ENCODE results near the gene MEGF10. TPM values are rescaled to one million over a fixed set of nuclear protein-coding genes. Genes with fewer than 3 reads are reported as not detected.

Gene MEGF10
- total RNA-seq, 1 experiment from 2014 or later = not detected

GRCh38 chr5:127326431-127326830 is 35.8 kb downstream of the MEGF10 start:
- Histone ChIP-seq H3K27me3 (ENCODE audit: low read length) (no peaks in the 10 kb centered on the region), H3K4me2 (ENCODE audit: low read depth, low read length, poor library complexity, severe bottlenecking) (no peak overlapping the region), H4K20me1 (ENCODE audit: insufficient read depth, low read depth, low read length) (no peaks in the 10 kb centered on the region), H3K9me3 (ENCODE audit: low read length) (no peaks in the 10 kb centered on the region), H3K79me2 (ENCODE audit: low read length) (no peaks in the 10 kb centered on the region), H3K4me1 (ENCODE audit: low read length) (no peaks in the 10 kb centered on the region), H2AFZ (ENCODE audit: low read length) (no peak overlapping the region), H3K4me3 (ENCODE audit: low read length) (no peak overlapping the region), H3K36me3 (ENCODE audit: insufficient read depth, low read length) (no peaks in the 10 kb centered on the region), H3K9me2 (replicated peaks; ENCODE audit: insufficient read depth, low read length) (no peaks in the 10 kb centered on the region), H3K9ac (ENCODE audit: low read length) (no peak overlapping the region), H3K27ac (ENCODE audit: low read length) (no peak overlapping the region)
- DNase-seq = no peak

GRCh38 chr5:127326976-127327755 is 36.6 kb downstream of the MEGF10 start:
- no peak overlapping the region for H3K4me3 ChIP-seq (ENCODE audit: low read length)
- DNase-seq = no peak
- no peaks in the 10 kb centered on the region for H4K20me1 ChIP-seq (ENCODE audit: insufficient read depth, low read depth, low read length)
- no peak overlapping the region for H3K4me2 ChIP-seq (ENCODE audit: low read depth, low read length, poor library complexity, severe bottlenecking)
- H3K36me3 ChIP-seq (ENCODE audit: insufficient read depth, low read length) = no peaks in the 10 kb centered on the region
- no peak overlapping the region for H3K27ac ChIP-seq (ENCODE audit: low read length)
- H3K79me2 ChIP-seq (ENCODE audit: low read length) = no peaks in the 10 kb centered on the region
- no peak overlapping the region for H3K9ac ChIP-seq (ENCODE audit: low read length)
- H3K9me3 ChIP-seq (ENCODE audit: low read length) = no peaks in the 10 kb centered on the region
- no peaks in the 10 kb centered on the region for H3K9me2 ChIP-seq (replicated peaks; ENCODE audit: insufficient read depth, low read length)
- H3K27me3 ChIP-seq (ENCODE audit: low read length) = no peaks in the 10 kb centered on the region
- no peak overlapping the region for H2AFZ ChIP-seq (ENCODE audit: low read length)
- H3K4me1 ChIP-seq (ENCODE audit: low read length) = no peaks in the 10 kb centered on the region

GRCh38 chr5:127330116-127330515 is 39.5 kb downstream of the MEGF10 start:
- no peaks in the 10 kb centered on the region for H3K9me3 ChIP-seq (ENCODE audit: low read length)
- H3K9ac ChIP-seq (ENCODE audit: low read length) = no peak overlapping the region
- H2AFZ ChIP-seq (ENCODE audit: low read length) = no peak overlapping the region
- H3K9me2 ChIP-seq (replicated peaks; ENCODE audit: insufficient read depth, low read length) = no peaks in the 10 kb centered on the region
- no peak overlapping the region for H3K27ac ChIP-seq (ENCODE audit: low read length)
- no peaks in the 10 kb centered on the region for H4K20me1 ChIP-seq (ENCODE audit: insufficient read depth, low read depth, low read length)
- H3K4me3 ChIP-seq (ENCODE audit: low read length) = no peak overlapping the region
- no peaks in the 10 kb centered on the region for H3K4me1 ChIP-seq (ENCODE audit: low read length)
- no peaks in the 10 kb centered on the region for H3K27me3 ChIP-seq (ENCODE audit: low read length)
- H3K36me3 ChIP-seq (ENCODE audit: insufficient read depth, low read length) = no peaks in the 10 kb centered on the region
- no peaks in the 10 kb centered on the region for H3K79me2 ChIP-seq (ENCODE audit: low read length)
- H3K4me2 ChIP-seq (ENCODE audit: low read depth, low read length, poor library complexity, severe bottlenecking) = no peak overlapping the region
- DNase-seq = no peak

GRCh38 chr5:127331890-127332649 is 41.5 kb downstream of the MEGF10 start:
- no peak overlapping the region for H2AFZ ChIP-seq (ENCODE audit: low read length)
- no peak overlapping the region for H3K4me2 ChIP-seq (ENCODE audit: low read depth, low read length, poor library complexity, severe bottlenecking)
- H3K9me2 ChIP-seq (replicated peaks; ENCODE audit: insufficient read depth, low read length) = no peaks in the 10 kb centered on the region
- no peak for DNase-seq
- H3K4me1 ChIP-seq (ENCODE audit: low read length) = no peaks in the 10 kb centered on the region
- no peak overlapping the region for H3K4me3 ChIP-seq (ENCODE audit: low read length)
- no peaks in the 10 kb centered on the region for H3K79me2 ChIP-seq (ENCODE audit: low read length)
- no peak overlapping the region for H3K9ac ChIP-seq (ENCODE audit: low read length)
- no peaks in the 10 kb centered on the region for H4K20me1 ChIP-seq (ENCODE audit: insufficient read depth, low read depth, low read length)
- H3K36me3 ChIP-seq (ENCODE audit: insufficient read depth, low read length) = no peaks in the 10 kb centered on the region
- H3K27ac ChIP-seq (ENCODE audit: low read length) = no peak overlapping the region
- no peaks in the 10 kb centered on the region for H3K9me3 ChIP-seq (ENCODE audit: low read length)
- no peaks in the 10 kb centered on the region for H3K27me3 ChIP-seq (ENCODE audit: low read length)

- DNase-seq = no peak
- no peak overlapping the region for H3K9ac ChIP-seq (ENCODE audit: low read length)
- H3K27ac ChIP-seq (ENCODE audit: low read length) = no peak overlapping the region
- H3K4me1 ChIP-seq (ENCODE audit: low read length) = no peaks in the 10 kb centered on the region
- no peaks in the 10 kb centered on the region for H3K79me2 ChIP-seq (ENCODE audit: low read length)
- no peaks in the 10 kb centered on the region for H3K9me3 ChIP-seq (ENCODE audit: low read length)
- no peaks in the 10 kb centered on the region for H4K20me1 ChIP-seq (ENCODE audit: insufficient read depth, low read depth, low read length)
- no peak overlapping the region for H3K4me3 ChIP-seq (ENCODE audit: low read length)
- H3K9me2 ChIP-seq (replicated peaks; ENCODE audit: insufficient read depth, low read length) = no peaks in the 10 kb centered on the region
- no peaks in the 10 kb centered on the region for H3K27me3 ChIP-seq (ENCODE audit: low read length)
- no peaks in the 10 kb centered on the region for H3K36me3 ChIP-seq (ENCODE audit: insufficient read depth, low read length)
- H2AFZ ChIP-seq (ENCODE audit: low read length) = no peak overlapping the region
- H3K4me2 ChIP-seq (ENCODE audit: low read depth, low read length, poor library complexity, severe bottlenecking) = no peak overlapping the region
Measured at GRCh38 chr5:127333483-127333882, 42.9 kb downstream of the MEGF10 start.

- Histone ChIP-seq H3K4me3 (ENCODE audit: low read length) (no peak overlapping the region), H3K27me3 (ENCODE audit: low read length) (no peaks in the 10 kb centered on the region), H3K9me3 (ENCODE audit: low read length) (no peaks in the 10 kb centered on the region), H4K20me1 (ENCODE audit: insufficient read depth, low read depth, low read length) (no peaks in the 10 kb centered on the region), H3K27ac (ENCODE audit: low read length) (no peak overlapping the region), H3K4me2 (ENCODE audit: low read depth, low read length, poor library complexity, severe bottlenecking) (no peak overlapping the region), H3K36me3 (ENCODE audit: insufficient read depth, low read length) (no peaks in the 10 kb centered on the region), H3K9ac (ENCODE audit: low read length) (no peak overlapping the region), H3K9me2 (replicated peaks; ENCODE audit: insufficient read depth, low read length) (no peaks in the 10 kb centered on the region), H3K4me1 (ENCODE audit: low read length) (no peaks in the 10 kb centered on the region), H2AFZ (ENCODE audit: low read length) (no peak overlapping the region), H3K79me2 (ENCODE audit: low read length) (no peaks in the 10 kb centered on the region)
- no peak for DNase-seq
Measured at GRCh38 chr5:127335381-127335780, 44.8 kb downstream of the MEGF10 start.

- Histone ChIP-seq H3K4me3 (ENCODE audit: low read length) (no peak overlapping the region), H2AFZ (ENCODE audit: low read length) (no peak overlapping the region), H3K9ac (ENCODE audit: low read length) (no peak overlapping the region), H3K9me3 (ENCODE audit: low read length) (no peaks in the 10 kb centered on the region), H3K27me3 (ENCODE audit: low read length) (no peaks in the 10 kb centered on the region), H3K4me2 (ENCODE audit: low read depth, low read length, poor library complexity, severe bottlenecking) (no peak overlapping the region), H3K27ac (ENCODE audit: low read length) (no peak overlapping the region), H3K79me2 (ENCODE audit: low read length) (no peaks in the 10 kb centered on the region), H3K9me2 (replicated peaks; ENCODE audit: insufficient read depth, low read length) (no peaks in the 10 kb centered on the region), H4K20me1 (ENCODE audit: insufficient read depth, low read depth, low read length) (no peaks in the 10 kb centered on the region), H3K36me3 (ENCODE audit: insufficient read depth, low read length) (no peaks in the 10 kb centered on the region), H3K4me1 (ENCODE audit: low read length) (no peaks in the 10 kb centered on the region)
- DNase-seq = no peak
Measured at GRCh38 chr5:127337876-127338275, 47.3 kb downstream of the MEGF10 start.

GRCh38 chr5:127338501-127338900 is 47.9 kb downstream of the MEGF10 start:
- no peaks in the 10 kb centered on the region for H3K27me3 ChIP-seq (ENCODE audit: low read length)
- no peaks in the 10 kb centered on the region for H3K4me1 ChIP-seq (ENCODE audit: low read length)
- H3K9ac ChIP-seq (ENCODE audit: low read length) = no peak overlapping the region
- H3K79me2 ChIP-seq (ENCODE audit: low read length) = no peaks in the 10 kb centered on the region
- H3K9me3 ChIP-seq (ENCODE audit: low read length) = no peaks in the 10 kb centered on the region
- H3K27ac ChIP-seq (ENCODE audit: low read length) = no peak overlapping the region
- H3K4me2 ChIP-seq (ENCODE audit: low read depth, low read length, poor library complexity, severe bottlenecking) = no peak overlapping the region
- H3K9me2 ChIP-seq (replicated peaks; ENCODE audit: insufficient read depth, low read length) = no peaks in the 10 kb centered on the region
- H3K4me3 ChIP-seq (ENCODE audit: low read length) = no peak overlapping the region
- no peaks in the 10 kb centered on the region for H3K36me3 ChIP-seq (ENCODE audit: insufficient read depth, low read length)
- no peaks in the 10 kb centered on the region for H4K20me1 ChIP-seq (ENCODE audit: insufficient read depth, low read depth, low read length)
- DNase-seq = no peak
- H2AFZ ChIP-seq (ENCODE audit: low read length) = no peak overlapping the region

Measured in Karpas-422 (cell line).